Measurements from ENCODE around the gene PLPP1. TPM values are rescaled to one million over a fixed set of nuclear protein-coding genes. Genes with fewer than 3 reads are reported as not detected.

PLPP1 gene
- total and polyA plus RNA-seq, 2 of the 13 experiments (the other 11 are each of a cell fraction or from before 2014, with no cell fraction given), result 7.3 to 12.1 TPM

GRCh38 chr5:55502759-55503158 lies 32.0 kb downstream of the PLPP1 start (continued):
- TF ChIP-seq ZNF33B (CRISPR knock-in tag; IDR thresholded peaks at IDR 0.05), result no peak
- no peak for TF ChIP-seq ZNF276 (CRISPR knock-in tag; IDR thresholded peaks at IDR 0.05; ENCODE audit: low read depth)

- H2AFZ ChIP-seq (ENCODE audit: low read length), result no peak overlapping the region
- BruUV-seq (replicated peaks), result no TSS peak
- no peaks in the 10 kb centered on the region for H3K27me3 ChIP-seq (ENCODE audit: control insufficient read depth in 1 of 2, insufficient read depth in 2 of 2, low read length in 2 of 2)
- intact Hi-C loops (cut with micrococcal nuclease; ENCODE audit: unreplicated experiment), result no loop called here
- 72% methylated on average over 2 of the region's 2 CpGs for whole genome bisulfite sequencing (ENCODE audit: low lambda C conversion rate)
- FAIRE-seq (no peak), ATAC-seq (no peak), DNase-seq (ENCODE audit: low spot score) (no peak)
- H3K4me3 ChIP-seq (replicated peaks in 1 of 3; ENCODE audit: insufficient read depth in 1 of 3, low read depth in 2 of 3, low read length in 3 of 3), result no peak overlapping the region
- in situ Hi-C loops (cut with HindIII; ENCODE audit: extremely low pct_ligation_motif_present, low pct_unique_long_range_greater_than_20kb), result no loop called here
- ChIA-PET CTCF (ENCODE audit: low intra/inter-chr PET ratio, low total read pairs) (no interaction called here), POLR2A (no interaction called here)
- H3K27ac ChIP-seq (ENCODE audit: extremely low read length, insufficient read depth, low read length), result no peak overlapping the region
- no peak for TF ChIP-seq NR1H2 (CRISPR knock-in tag; IDR thresholded peaks at IDR 0.05; ENCODE audit: borderline replicate concordance, low read depth)
- no peak for TF ChIP-seq SRY (CRISPR knock-in tag; IDR thresholded peaks at IDR 0.05)
- TF ChIP-seq THYN1 (CRISPR knock-in tag; IDR thresholded peaks at IDR 0.05; ENCODE audit: borderline replicate concordance, low read depth), result no peak
- TF ChIP-seq ZNF589 (CRISPR knock-in tag; conservative IDR thresholded peaks at IDR 0.05), result no peak
- TF ChIP-seq NBN (conservative IDR thresholded peaks at IDR 0.05), result no peak
- peak; percentile 60 for TF ChIP-seq BCL6 (CRISPR knock-in tag; IDR thresholded peaks at IDR 0.05)
- no peak for TF ChIP-seq HDAC6 (IDR thresholded peaks at IDR 0.05; ENCODE audit: low read depth, low read length)
- peak; percentile 8; the same call in 1 of the 2 replicates for TF ChIP-seq RARA (CRISPR knock-in tag; IDR thresholded peaks at IDR 0.05)
- TF ChIP-seq KLF9 (CRISPR knock-in tag; IDR thresholded peaks at IDR 0.05; ENCODE audit: low read depth), result no peak
- TF ChIP-seq SIX1 (CRISPR knock-in tag; IDR thresholded peaks at IDR 0.05; ENCODE audit: borderline replicate concordance), result no peak
- TF ChIP-seq XBP1 (CRISPR knock-in tag; IDR thresholded peaks at IDR 0.05), result no peak
- TF ChIP-seq ELK4 (CRISPR knock-in tag; IDR thresholded peaks at IDR 0.05; ENCODE audit: borderline replicate concordance), result no peak
- no peak for TF ChIP-seq POLR2A (IDR thresholded peaks at IDR 0.05; ENCODE audit: insufficient read depth in 1 of 2, low read depth in 2 of 2, low read length in 2 of 2)
- TF ChIP-seq SMAD9 (CRISPR knock-in tag; IDR thresholded peaks at IDR 0.05), result no peak
- no peak for TF ChIP-seq CCDC6 (CRISPR knock-in tag; IDR thresholded peaks at IDR 0.05)
- TF ChIP-seq FOXP1 (IDR thresholded peaks at IDR 0.05), result no peak
- TF ChIP-seq FOXP1 (CRISPR knock-in tag; IDR thresholded peaks at IDR 0.05), result peak; percentile 41; the same call in 1 of the 2 replicates
- no peak for TF ChIP-seq FLYWCH1 (CRISPR knock-in tag; IDR thresholded peaks at IDR 0.05)
- H3K9ac ChIP-seq (ENCODE audit: insufficient read depth, low read depth, low read length), result no peak overlapping the region
- no peaks in the 10 kb centered on the region for H3K9me3 ChIP-seq (ENCODE audit: low read length)
- no peak overlapping the region for H3K4me2 ChIP-seq (ENCODE audit: low read depth, low read length)
- peaks cover 23% of the 10 kb centered on the region for H3K4me1 ChIP-seq (ENCODE audit: insufficient read depth, low read length)
- no peaks in the 10 kb centered on the region for H3K79me2 ChIP-seq (ENCODE audit: insufficient read depth, low read length)
- H4K20me1 ChIP-seq (ENCODE audit: insufficient read depth, low read length), result no peaks in the 10 kb centered on the region
- H3K36me3 ChIP-seq (replicated peaks in 1 of 2; ENCODE audit: control insufficient read depth in 1 of 2, insufficient read depth in 2 of 2, low read length in 2 of 2), result no peaks in the 10 kb centered on the region
Measured at GRCh38 chr5:55498457-55498856, 36.3 kb downstream of the PLPP1 start.

Data from HepG2 (cell line).